PC-9 (cell line): ENCODE data around the gene F11. TPM values are rescaled to one million over a fixed set of nuclear protein-coding genes. Genes with fewer than 3 reads are reported as not detected.

ENCODE experiments used
- BruUV-seq: library from RNA; stranded (reverse); fragments of 400-500 nt; replicated peaks from 2 replicates; lab custom pipeline; 2021; lab: Mats Ljungman, UMichigan
- CTCF ChIA-PET: fragments of 300-600 bp; sonication (Branson Sonifier 250); formaldehyde crosslinking; loops from one replicate; lab custom pipeline; 2022; ENCODE audit warnings: antibody characterized with exemption; lab: Charles Lee
- POLR2A ChIA-PET: fragments of 300-600 bp; sonication (Branson Sonifier 250); formaldehyde crosslinking; loops from one replicate; lab custom pipeline; 2022; ENCODE audit warnings: antibody characterized with exemption; ENCODE audit not compliant: unreplicated experiment; lab: Charles Lee
- DNase-seq, 2 experiments: peaks; one replicate each; pipeline versions ENCODE4 v3.0.0 to v3.0.0-alpha.2; 2015 to 2022; ENCODE audit warnings: mixed read lengths in 1 of 2
- H2AFZ ChIP-seq: fragments of 200-600 bp; sonication (generic); 2 replicates; pipeline ENCODE4 v1.8.1; 2017; ENCODE audit warnings: antibody characterized with exemption
- H3F3A ChIP-seq: fragments of 200-600 bp; sonication (generic); 2 replicates; pipeline ENCODE4 v1.8.1; 2017; ENCODE audit warnings: antibody characterized with exemption, mild to moderate bottlenecking, low read depth; ENCODE audit not compliant: insufficient read depth
- H3K27ac ChIP-seq: fragments of 200-600 bp; sonication (generic); 2 replicates; pipeline ENCODE4 v1.6.1; 2016; ENCODE audit warnings: mixed run types
- H3K27me3 ChIP-seq: fragments of 200-600 bp; sonication (generic); 2 replicates; pipeline ENCODE4 v1.6.1; 2016; ENCODE audit warnings: low read depth, mixed run types; ENCODE audit not compliant: insufficient read depth
- H3K36me3 ChIP-seq: fragments of 200-600 bp; sonication (generic); 2 replicates; pipeline ENCODE4 v1.6.1; 2016; ENCODE audit warnings: low read depth, mixed run types
- H3K4me1 ChIP-seq: fragments of 200-600 bp; sonication (generic); replicated peaks from 2 replicates; pipeline ENCODE4 v1.6.1; 2016; ENCODE audit warnings: mixed run types; ENCODE audit not compliant: insufficient read depth
- H3K4me2 ChIP-seq: fragments of 200-600 bp; sonication (generic); 2 replicates; pipeline ENCODE4 v1.6.1; 2017; ENCODE audit warnings: mixed run types
- H3K4me3 ChIP-seq: fragments of 200-600 bp; sonication (generic); 2 replicates; pipeline ENCODE4 v1.6.1; 2016; ENCODE audit warnings: mixed run types
- H3K79me2 ChIP-seq: fragments of 200-600 bp; sonication (generic); 2 replicates; pipeline ENCODE4 v1.6.1; 2017; ENCODE audit warnings: low read depth, mixed run types
- H3K9me2 ChIP-seq: fragments of 200-600 bp; sonication (generic); 2 replicates; pipeline ENCODE4 v1.8.1; 2017; ENCODE audit warnings: mild to moderate bottlenecking; ENCODE audit not compliant: insufficient read depth
- H3K9me3 ChIP-seq: fragments of 200-600 bp; sonication (generic); 2 replicates; pipeline ENCODE4 v1.8.1; 2016; ENCODE audit warnings: low read depth; ENCODE audit not compliant: insufficient read depth
- H4K20me1 ChIP-seq: fragments of 200-600 bp; sonication (generic); 2 replicates; pipeline ENCODE4 v1.8.1; 2017; ENCODE audit not compliant: insufficient read depth
- CTCF ChIP-seq: fragments of 200-600 bp; sonication (generic); conservative IDR thresholded peaks from 2 replicates; pipeline ENCODE4 v1.6.1; 2017; ENCODE audit warnings: mixed run types, antibody characterized with exemption, mild to moderate bottlenecking, moderate library complexity
- EZH2 ChIP-seq: fragments of 200-600 bp; sonication (generic); IDR thresholded peaks from 2 replicates; pipeline ENCODE4 v1.8.0; 2017; ENCODE audit warnings: antibody characterized with exemption, low read depth
- intact Hi-C: fragments of 100-400 bp; cut with micrococcal nuclease; formaldehyde crosslinking; loops from one replicate; pipeline ENCODE4 v1.10.0; 2022; ENCODE audit not compliant: unreplicated experiment
- total RNA-seq: library from RNA; stranded (reverse); gene quantifications from 2 replicates; pipeline ENCODE4 v1.2.3, GENCODE V29; 2021

The F11 gene
- total RNA-seq, 1 experiment from 2014 or later: not detected

GRCh38 chr4:186297013-186297645 lies 31.1 kb downstream of the F11 start:
- H2AFZ ChIP-seq: no peak overlapping the region
- no peaks in the 10 kb centered on the region for H3F3A ChIP-seq
- no peak overlapping the region for H3K4me3 ChIP-seq
- H3K79me2 ChIP-seq: no peaks in the 10 kb centered on the region
- no peaks in the 10 kb centered on the region for H4K20me1 ChIP-seq
- H3K4me1 ChIP-seq: no peaks in the 10 kb centered on the region
- H3K27me3 ChIP-seq: peaks cover 14% of the 10 kb centered on the region
- H3K4me2 ChIP-seq: no peak overlapping the region
- DNase-seq: no peak
- intact Hi-C loops: loop anchor here (1.0 to 5.0 kb wide), 2 partner anchors 290 to 430 kb away; no protein-coding TSS in a partner anchor
- H3K9me2 ChIP-seq: no peaks in the 10 kb centered on the region
- H3K9me3 ChIP-seq: no peaks in the 10 kb centered on the region
- no peaks in the 10 kb centered on the region for H3K36me3 ChIP-seq
- TF ChIP-seq CTCF (peak; percentile 67), EZH2 (no peak)
- CTCF ChIA-PET: interaction anchor here (0.6 kb wide), 1 partner anchor 235 kb away, joined by 3 read pairs; no protein-coding TSS in a partner anchor
- POLR2A ChIA-PET: no interaction called here
- no peak overlapping the region for H3K27ac ChIP-seq
- no TSS peak for BruUV-seq

DNA sequence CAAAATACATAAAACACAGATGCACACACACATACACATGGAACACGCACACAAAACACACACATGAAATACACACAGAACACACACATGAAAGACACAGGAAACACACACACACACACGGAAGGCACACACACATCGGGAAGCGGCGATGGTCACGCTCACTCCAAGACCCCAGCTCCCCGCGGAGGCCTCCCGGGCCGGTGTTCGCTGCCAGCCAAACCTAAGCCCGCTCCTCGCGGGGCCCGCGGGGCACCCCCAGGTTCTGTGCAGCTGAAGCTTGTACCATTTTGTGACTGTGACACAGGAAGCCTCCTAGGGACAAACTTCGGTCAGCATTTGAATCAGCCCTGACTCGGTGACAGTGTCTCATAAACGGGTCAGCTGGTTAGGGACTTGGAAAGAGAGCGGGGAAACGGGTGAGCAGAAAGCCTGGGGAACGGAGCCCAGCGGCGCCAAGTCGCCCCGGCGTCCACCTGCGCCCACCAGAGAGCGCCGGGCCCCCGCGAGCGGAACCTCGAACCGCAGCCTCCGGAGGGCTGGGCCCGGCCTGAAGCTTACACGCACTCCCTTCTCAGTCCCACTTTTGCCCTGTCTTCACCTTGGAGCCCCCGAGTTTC lies 32.1 kb downstream of the F11 start:
- TF ChIP-seq EZH2 (no peak), CTCF (no peak)

GRCh38 chr4:186299291-186299690 lies 33.3 kb downstream of the F11 start:
- H3K27me3 ChIP-seq: peaks cover 11% of the 10 kb centered on the region
- no peak for TF ChIP-seq CTCF
- TF ChIP-seq EZH2: no peak
- H3K9me3 ChIP-seq: no peaks in the 10 kb centered on the region
- no peaks in the 10 kb centered on the region for H3K36me3 ChIP-seq
- H3K4me3 ChIP-seq: no peak overlapping the region
- H4K20me1 ChIP-seq: no peaks in the 10 kb centered on the region
- no peaks in the 10 kb centered on the region for H3K79me2 ChIP-seq
- no peak for DNase-seq
- no peak overlapping the region for H2AFZ ChIP-seq
- H3K27ac ChIP-seq: no peak overlapping the region
- no peaks in the 10 kb centered on the region for H3K4me1 ChIP-seq
- intact Hi-C loops: loop anchor here (5.0 kb wide), 1 partner anchor 428 kb away; no protein-coding TSS in a partner anchor
- no peaks in the 10 kb centered on the region for H3F3A ChIP-seq
- ChIA-PET CTCF (no interaction called here), POLR2A (no interaction called here)
- no TSS peak for BruUV-seq
- H3K9me2 ChIP-seq: no peaks in the 10 kb centered on the region
- H3K4me2 ChIP-seq: no peak overlapping the region

More for the DNA sequence above, 32.1 kb downstream of the F11 start:
- Histone ChIP-seq H3F3A (no peaks in the 10 kb centered on the region), H3K4me3 (no peak overlapping the region), H3K36me3 (no peaks in the 10 kb centered on the region), H3K27me3 (peaks cover 17% of the 10 kb centered on the region), H3K9me3 (no peaks in the 10 kb centered on the region), H3K4me1 (no peaks in the 10 kb centered on the region), H2AFZ (no peak overlapping the region), H3K4me2 (no peak overlapping the region), H3K27ac (no peak overlapping the region), H3K79me2 (no peaks in the 10 kb centered on the region), H4K20me1 (no peaks in the 10 kb centered on the region), H3K9me2 (no peaks in the 10 kb centered on the region)
- intact Hi-C loops: loop anchor here (5.0 kb wide), 1 partner anchor 429 kb away; no protein-coding TSS in a partner anchor
- BruUV-seq: no TSS peak
- ChIA-PET POLR2A (no interaction called here), CTCF (no interaction called here)
- no peak for DNase-seq
